Fibroblast of lung (primary cell): ENCODE results near the gene CPNE2. TPM values are rescaled to one million over a fixed set of nuclear protein-coding genes. Genes with fewer than 3 reads are reported as not detected.

Experiments used
- DNase-seq, 2 donors: peaks; one replicate each; pipeline versions ENCODE4 v3.0.0 to v3.0.0-alpha.2; 2010; ENCODE audit warnings: low read depth in 2 of 2
- H2AFZ ChIP-seq: 2 replicates; pipeline ENCODE4 v1.5.1; 2012; ENCODE audit warnings: low read length, control low read depth, inconsistent platforms
- H3K27ac ChIP-seq: 2 replicates; pipeline ENCODE4 v1.5.1; 2011; ENCODE audit warnings: low read length, control low read depth; ENCODE audit not compliant: insufficient read depth
- H3K27me3 ChIP-seq: 2 replicates; pipeline ENCODE4 v1.5.1; 2011; ENCODE audit warnings: mild to moderate bottlenecking, low read length; ENCODE audit not compliant: control insufficient read depth, insufficient read depth
- H3K36me3 ChIP-seq: 2 replicates; pipeline ENCODE4 v1.5.1; 2011; ENCODE audit warnings: low read length; ENCODE audit not compliant: control insufficient read depth, insufficient read depth
- H3K4me1 ChIP-seq: 2 replicates; pipeline ENCODE4 v1.5.1; 2011; ENCODE audit warnings: low read length; ENCODE audit not compliant: control insufficient read depth, insufficient read depth; ENCODE audit errors: extremely low read depth
- H3K4me2 ChIP-seq: 2 replicates; pipeline ENCODE4 v1.5.1; 2011; ENCODE audit warnings: low read length, control low read depth; ENCODE audit not compliant: insufficient read depth; ENCODE audit errors: extremely low read depth
- H3K4me3 ChIP-seq, 4 experiments: fragments of 200-600 bp in 1 of 4; sonication (generic) in 1 of 4; replicated peaks in 1 of 4; 2 replicates each; pipeline ENCODE4 v1.5.1; 2011 to 2016; ENCODE audit warnings: low read length in 4 of 4, low read depth in 3 of 4, mild to moderate bottlenecking in 3 of 4, control low read depth in 2 of 4, inconsistent platforms in 1 of 4, mixed read lengths in 1 of 4; ENCODE audit not compliant: insufficient read depth in 1 of 4; ENCODE audit errors: control extremely low read depth in 1 of 4
- H3K79me2 ChIP-seq: 2 replicates; pipeline ENCODE4 v1.5.1; 2012; ENCODE audit warnings: mild to moderate bottlenecking, low read length, inconsistent platforms; ENCODE audit not compliant: control insufficient read depth, insufficient read depth
- H3K9ac ChIP-seq: 2 replicates; pipeline ENCODE4 v1.5.1; 2011; ENCODE audit warnings: mild to moderate bottlenecking, low read length, control low read depth; ENCODE audit not compliant: insufficient read depth
- H3K9me3 ChIP-seq: 2 replicates; pipeline ENCODE4 v1.5.1; 2012; ENCODE audit warnings: low read depth, low read length; ENCODE audit not compliant: control insufficient read depth, insufficient read depth
- H4K20me1 ChIP-seq: 2 replicates; pipeline ENCODE4 v1.5.1; 2011; ENCODE audit warnings: low read length; ENCODE audit not compliant: control insufficient read depth, insufficient read depth; ENCODE audit errors: extremely low read depth
- EZH2 ChIP-seq: IDR thresholded peaks from 2 replicates; pipeline ENCODE4 v1.5.1; 2012; ENCODE audit warnings: low read length, control low read depth, mild to moderate bottlenecking; ENCODE audit errors: missing control alignments
- polyA plus RNA-seq, 2 donors: library from polyadenylated mRNA; depleted of rRNA in 1 of 2; stranded (reverse) in 1 of 2; unstranded in 1 of 2; fragments of >200 nt; gene quantifications; 2 replicates each; pipeline ENCODE4 v1.2.1, GENCODE V29; 2011 to 2012; ENCODE audit warnings: missing spikeins in 1 of 2
- total RNA-seq: library from RNA; depleted of rRNA; stranded (reverse); fragments of >200 nt; gene quantifications from 2 replicates; pipeline ENCODE4 v1.2.1, GENCODE V29; 2014
- TF ChIP-seq, protein P1 (sequence below), 2 donors: IDR thresholded peaks in 1 of 2; conservative IDR thresholded peaks in 1 of 2; 1 replicate in 1 of 2; 2 replicates in 1 of 2; pipeline ENCODE4 v1.5.1; 2011 to 2012; ENCODE audit warnings: low read length in 2 of 2, control low read depth in 1 of 2, inconsistent platforms in 1 of 2, low read depth in 1 of 2, mild to moderate bottlenecking in 1 of 2

Gene CPNE2
- total and polyA plus RNA-seq, 2 donors (not counting 1 experiment from before 2014, with no cell fraction given), result 20.5 to 39.6 TPM

GRCh38 chr16:57100445-57100844 lies 8.1 kb downstream of the CPNE2 start:
- no peak overlapping the region for H3K4me2 ChIP-seq
- no peak overlapping the region for H3K9ac ChIP-seq
- H3K36me3 ChIP-seq, result no peaks in the 10 kb centered on the region
- no peaks in the 10 kb centered on the region for H3K4me1 ChIP-seq
- no peaks in the 10 kb centered on the region for H3K79me2 ChIP-seq
- no peaks in the 10 kb centered on the region for H4K20me1 ChIP-seq
- H2AFZ ChIP-seq, result no peak overlapping the region
- H3K27ac ChIP-seq, result no peak overlapping the region
- no peak for DNase-seq
- H3K27me3 ChIP-seq, result no peaks in the 10 kb centered on the region
- no peak overlapping the region for H3K4me3 ChIP-seq
- no peak for TF ChIP-seq EZH2
- TF ChIP-seq, protein P1, sequence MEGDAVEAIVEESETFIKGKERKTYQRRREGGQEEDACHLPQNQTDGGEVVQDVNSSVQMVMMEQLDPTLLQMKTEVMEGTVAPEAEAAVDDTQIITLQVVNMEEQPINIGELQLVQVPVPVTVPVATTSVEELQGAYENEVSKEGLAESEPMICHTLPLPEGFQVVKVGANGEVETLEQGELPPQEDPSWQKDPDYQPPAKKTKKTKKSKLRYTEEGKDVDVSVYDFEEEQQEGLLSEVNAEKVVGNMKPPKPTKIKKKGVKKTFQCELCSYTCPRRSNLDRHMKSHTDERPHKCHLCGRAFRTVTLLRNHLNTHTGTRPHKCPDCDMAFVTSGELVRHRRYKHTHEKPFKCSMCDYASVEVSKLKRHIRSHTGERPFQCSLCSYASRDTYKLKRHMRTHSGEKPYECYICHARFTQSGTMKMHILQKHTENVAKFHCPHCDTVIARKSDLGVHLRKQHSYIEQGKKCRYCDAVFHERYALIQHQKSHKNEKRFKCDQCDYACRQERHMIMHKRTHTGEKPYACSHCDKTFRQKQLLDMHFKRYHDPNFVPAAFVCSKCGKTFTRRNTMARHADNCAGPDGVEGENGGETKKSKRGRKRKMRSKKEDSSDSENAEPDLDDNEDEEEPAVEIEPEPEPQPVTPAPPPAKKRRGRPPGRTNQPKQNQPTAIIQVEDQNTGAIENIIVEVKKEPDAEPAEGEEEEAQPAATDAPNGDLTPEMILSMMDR (conservative IDR thresholded peaks at IDR 0.05 in 1 of 2, IDR thresholded peaks at IDR 0.05 in 1 of 2; ENCODE audit: low read depth in 1 of 2, low read length in 2 of 2), result no peak
- H3K9me3 ChIP-seq, result no peaks in the 10 kb centered on the region

DNA sequence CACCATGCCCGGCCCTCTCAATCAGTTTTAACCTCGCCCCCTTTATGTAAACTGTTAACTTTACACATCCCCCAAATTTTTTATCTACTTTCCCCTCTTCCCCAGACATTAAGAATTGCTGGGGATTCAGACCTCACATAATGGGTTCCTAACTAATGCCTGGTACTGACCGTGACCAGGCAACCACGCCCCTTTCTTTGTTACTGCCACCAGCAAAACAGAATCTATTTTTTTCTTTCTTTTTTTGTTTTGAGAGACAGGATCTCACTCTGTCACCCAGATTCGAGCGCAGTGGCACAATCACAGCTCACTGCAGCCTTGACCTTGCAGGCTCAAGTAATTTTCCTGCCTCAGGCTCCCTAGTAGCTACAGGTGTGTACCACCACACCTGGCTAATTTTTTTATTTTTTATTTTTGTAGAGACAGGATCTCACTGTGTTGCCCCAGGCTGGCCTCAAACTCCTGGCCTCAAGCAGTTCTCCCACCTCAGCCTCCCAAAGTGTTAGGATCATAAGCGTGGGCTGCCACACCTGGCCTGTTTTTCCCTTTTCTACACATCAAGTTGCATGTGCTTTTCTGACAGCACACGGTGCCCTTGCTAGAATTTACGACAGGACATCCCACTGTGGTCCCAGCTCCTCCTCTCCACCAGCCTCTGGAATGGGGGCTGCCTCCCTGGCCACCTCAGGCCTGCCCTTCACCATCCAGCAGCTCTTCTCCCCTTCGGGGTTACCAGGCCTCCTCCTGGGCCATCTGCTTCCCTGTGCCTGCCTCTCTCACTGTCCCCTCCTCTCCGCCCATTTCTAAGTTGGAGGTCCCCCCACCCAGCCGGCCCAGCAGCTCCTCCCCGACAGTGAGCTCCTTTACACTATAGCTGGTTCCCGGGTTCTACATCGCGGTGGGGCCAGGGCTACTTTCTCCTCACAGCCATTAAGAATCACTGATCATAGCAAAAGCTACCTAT lies 10.8 kb downstream of the CPNE2 start:
- Histone ChIP-seq H4K20me1 (no peaks in the 10 kb centered on the region), H3K4me1 (peaks cover 2% of the 10 kb centered on the region), H2AFZ (no peak overlapping the region), H3K4me2 (no peak overlapping the region), H3K79me2 (no peaks in the 10 kb centered on the region), H3K27me3 (no peaks in the 10 kb centered on the region), H3K4me3 (no peak overlapping the region), H3K9me3 (no peaks in the 10 kb centered on the region), H3K9ac (no peak overlapping the region), H3K27ac (no peak overlapping the region), H3K36me3 (no peaks in the 10 kb centered on the region)
- no peak for TF ChIP-seq EZH2
- TF ChIP-seq, protein P1 (conservative IDR thresholded peaks at IDR 0.05 in 1 of 2, IDR thresholded peaks at IDR 0.05 in 1 of 2; ENCODE audit: low read depth in 1 of 2, low read length in 2 of 2), result no peak
- DNase-seq, result no peak

- Histone ChIP-seq H3K27me3 (no peaks in the 10 kb centered on the region), H3K4me3 (no peak overlapping the region), H3K9ac (no peak overlapping the region), H3K79me2 (no peaks in the 10 kb centered on the region), H3K4me1 (peaks cover 2% of the 10 kb centered on the region), H3K27ac (no peak overlapping the region), H3K36me3 (no peaks in the 10 kb centered on the region), H2AFZ (no peak overlapping the region), H4K20me1 (no peaks in the 10 kb centered on the region), H3K4me2 (no peak overlapping the region), H3K9me3 (no peaks in the 10 kb centered on the region)
- DNase-seq, result no peak
- no peak for TF ChIP-seq EZH2
- TF ChIP-seq, protein P1 (conservative IDR thresholded peaks at IDR 0.05 in 1 of 2, IDR thresholded peaks at IDR 0.05 in 1 of 2; ENCODE audit: low read depth in 1 of 2, low read length in 2 of 2), result no peak
These were observed 12.3 kb downstream of the CPNE2 start for GRCh38 chr16:57104706-57105105.
